GM23338 (cell line): ENCODE measurements around the gene CD58. TPM values are rescaled to one million over a fixed set of nuclear protein-coding genes. Genes with fewer than 3 reads are reported as not detected.

Experiments
- ATAC-seq: fragments of 200-7000 bp; cut with Tn5 transposase; 3 replicates; pipeline ENCODE4 v1.9.1; 2020
- DNase-seq: peaks from one replicate; pipeline ENCODE4 v3.0.0-alpha.2; 2015; ENCODE audit warnings: low spot score
- H2AFZ ChIP-seq: fragments of 200-600 bp; sonication (generic); 2 replicates; pipeline ENCODE4 v1.8.0; 2016; ENCODE audit warnings: antibody characterized with exemption, mild to moderate bottlenecking, moderate library complexity
- H3F3A ChIP-seq: fragments of 200-600 bp; sonication (generic); replicated peaks from 2 replicates; pipeline ENCODE4 v1.8.0; 2017; ENCODE audit warnings: antibody characterized with exemption, mixed run types, low read depth
- H3K27ac ChIP-seq: fragments of 200-600 bp; sonication (generic); 2 replicates; pipeline ENCODE4 v1.6.1; 2016; ENCODE audit warnings: low read depth
- H3K27me3 ChIP-seq: fragments of 200-600 bp; sonication (generic); 2 replicates; pipeline ENCODE4 v1.8.0; 2016; ENCODE audit warnings: mild to moderate bottlenecking, mixed run types, moderate library complexity; ENCODE audit not compliant: insufficient read depth
- H3K36me3 ChIP-seq: fragments of 200-600 bp; sonication (generic); 2 replicates; pipeline ENCODE4 v1.8.0; 2016; ENCODE audit warnings: mild to moderate bottlenecking; ENCODE audit not compliant: insufficient read depth
- H3K4me1 ChIP-seq: fragments of 200-600 bp; sonication (generic); 2 replicates; pipeline ENCODE4 v1.8.0; 2016; ENCODE audit warnings: mild to moderate bottlenecking, moderate library complexity; ENCODE audit not compliant: insufficient read depth
- H3K4me2 ChIP-seq: fragments of 200-600 bp; sonication (generic); 2 replicates; pipeline ENCODE4 v1.7.1; 2017; ENCODE audit warnings: mixed run types
- H3K4me3 ChIP-seq: fragments of 200-600 bp; sonication (generic); 2 replicates; pipeline ENCODE4 v1.6.1; 2016; ENCODE audit warnings: mixed run types
- H3K79me2 ChIP-seq: fragments of 200-600 bp; sonication (generic); replicated peaks from 2 replicates; pipeline ENCODE4 v1.8.0; 2017; ENCODE audit warnings: mild to moderate bottlenecking; ENCODE audit not compliant: insufficient read depth
- H3K9me2 ChIP-seq: fragments of 200-600 bp; sonication (generic); 2 replicates; pipeline ENCODE4 v1.8.0; 2017; ENCODE audit not compliant: insufficient read depth
- H4K20me1 ChIP-seq: fragments of 200-600 bp; sonication (generic); replicated peaks from 2 replicates; pipeline ENCODE4 v1.8.0; 2017; ENCODE audit warnings: mild to moderate bottlenecking; ENCODE audit not compliant: insufficient read depth
- H3K27ac Mint-ChIP-seq: 2 replicates; pipeline ENCODE4 v1.8.0; 2020; ENCODE audit warnings: inconsistent platforms, mild to moderate bottlenecking, moderate library complexity, mixed read lengths
- H3K27me3 Mint-ChIP-seq: 3 replicates; pipeline ENCODE4 v1.8.0; 2022; ENCODE audit warnings: low read depth, mild to moderate bottlenecking, moderate library complexity, mixed read lengths, inconsistent platforms; ENCODE audit not compliant: insufficient read depth, poor library complexity
- H3K36me3 Mint-ChIP-seq: 3 replicates; pipeline ENCODE4 v1.8.0; 2021; ENCODE audit warnings: low read depth, mild to moderate bottlenecking, inconsistent platforms, moderate library complexity, mixed read lengths
- H3K4me1 Mint-ChIP-seq: 3 replicates; pipeline ENCODE4 v1.8.0; 2020; ENCODE audit warnings: mild to moderate bottlenecking, inconsistent platforms, mixed read lengths
- H3K4me3 Mint-ChIP-seq: 3 replicates; pipeline ENCODE4 v1.8.0; 2021; ENCODE audit warnings: moderate library complexity, mild to moderate bottlenecking, inconsistent platforms, mixed read lengths
- H3K9me3 Mint-ChIP-seq: 3 replicates; pipeline ENCODE4 v1.8.0; 2020; ENCODE audit warnings: moderate library complexity, mild to moderate bottlenecking, inconsistent platforms, mixed read lengths
- CREB1 ChIP-seq: fragments of 250-450 bp; sonication (Bioruptor Pico); IDR thresholded peaks from 2 replicates; pipeline ENCODE4 v1.5.0; 2020; ENCODE audit warnings: low read depth, mild to moderate bottlenecking, moderate library complexity
- EZH2phosphoT487 ChIP-seq: fragments of 200-600 bp; sonication (generic); IDR thresholded peaks from one replicate; pipeline ENCODE4 v1.8.1; 2018; ENCODE audit warnings: antibody characterized with exemption; ENCODE audit not compliant: unreplicated experiment
- NANOG ChIP-seq: IDR thresholded peaks from 2 replicates; pipeline ENCODE4 v1.6.1; 2016; ENCODE audit warnings: antibody characterized with exemption, borderline replicate concordance
- polyA plus RNA-seq: library from polyadenylated mRNA; unstranded; fragments of >200 nt; fragmentation: Nextera tagmentation; extraction: Ambion mirVana; gene quantifications from 2 replicates; pipeline ENCODE4 v1.2.1, GENCODE V29; 2016
- total RNA-seq: library from RNA; depleted of rRNA; stranded (reverse); fragments of >200 nt; shearing (Covaris generic); gene quantifications from 2 replicates; pipeline ENCODE4 v1.2.3, GENCODE V29; 2014
- TF ChIP-seq, protein P1 (sequence below): fragments of 250-450 bp; sonication (Bioruptor Pico); IDR thresholded peaks from 2 replicates; pipeline ENCODE4 v1.5.0; 2020; ENCODE audit warnings: mild to moderate bottlenecking, moderate library complexity
- TF ChIP-seq, protein P2 (sequence below): IDR thresholded peaks from 2 replicates; pipeline ENCODE4 v1.6.1; 2016; ENCODE audit warnings: antibody characterized with exemption
- TF ChIP-seq, protein P3 (sequence below): IDR thresholded peaks from one replicate; pipeline ENCODE4 v1.6.1; 2018; ENCODE audit warnings: antibody characterized with exemption; ENCODE audit not compliant: unreplicated experiment

Gene CD58
- total and polyA plus RNA-seq, 2 experiments from 2014 or later, result 9.2 to 12.5 TPM

DNA sequence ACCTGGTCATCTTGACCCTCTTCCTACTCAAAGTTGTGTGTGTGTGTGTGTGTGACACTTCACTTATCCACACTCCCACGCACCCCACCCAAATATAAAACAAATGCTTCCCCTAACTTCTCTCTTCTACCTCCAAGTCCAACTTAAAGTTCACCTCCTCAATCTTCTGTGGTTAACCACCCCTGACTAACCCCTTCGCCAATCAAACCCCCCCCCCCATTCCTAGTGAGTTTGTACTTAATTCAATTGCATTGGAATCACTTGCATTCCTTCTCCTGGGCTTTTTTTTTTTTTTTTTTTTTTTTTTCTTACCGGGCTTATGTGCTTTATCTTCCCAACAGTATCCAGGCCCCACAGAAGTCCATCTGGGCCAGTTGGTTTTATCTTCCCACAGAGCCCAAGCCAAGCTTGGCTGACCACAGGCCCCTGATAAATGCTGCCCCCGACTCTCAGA, 78.4 kb downstream of the CD58 start (continued):
- TF ChIP-seq, protein P1, sequence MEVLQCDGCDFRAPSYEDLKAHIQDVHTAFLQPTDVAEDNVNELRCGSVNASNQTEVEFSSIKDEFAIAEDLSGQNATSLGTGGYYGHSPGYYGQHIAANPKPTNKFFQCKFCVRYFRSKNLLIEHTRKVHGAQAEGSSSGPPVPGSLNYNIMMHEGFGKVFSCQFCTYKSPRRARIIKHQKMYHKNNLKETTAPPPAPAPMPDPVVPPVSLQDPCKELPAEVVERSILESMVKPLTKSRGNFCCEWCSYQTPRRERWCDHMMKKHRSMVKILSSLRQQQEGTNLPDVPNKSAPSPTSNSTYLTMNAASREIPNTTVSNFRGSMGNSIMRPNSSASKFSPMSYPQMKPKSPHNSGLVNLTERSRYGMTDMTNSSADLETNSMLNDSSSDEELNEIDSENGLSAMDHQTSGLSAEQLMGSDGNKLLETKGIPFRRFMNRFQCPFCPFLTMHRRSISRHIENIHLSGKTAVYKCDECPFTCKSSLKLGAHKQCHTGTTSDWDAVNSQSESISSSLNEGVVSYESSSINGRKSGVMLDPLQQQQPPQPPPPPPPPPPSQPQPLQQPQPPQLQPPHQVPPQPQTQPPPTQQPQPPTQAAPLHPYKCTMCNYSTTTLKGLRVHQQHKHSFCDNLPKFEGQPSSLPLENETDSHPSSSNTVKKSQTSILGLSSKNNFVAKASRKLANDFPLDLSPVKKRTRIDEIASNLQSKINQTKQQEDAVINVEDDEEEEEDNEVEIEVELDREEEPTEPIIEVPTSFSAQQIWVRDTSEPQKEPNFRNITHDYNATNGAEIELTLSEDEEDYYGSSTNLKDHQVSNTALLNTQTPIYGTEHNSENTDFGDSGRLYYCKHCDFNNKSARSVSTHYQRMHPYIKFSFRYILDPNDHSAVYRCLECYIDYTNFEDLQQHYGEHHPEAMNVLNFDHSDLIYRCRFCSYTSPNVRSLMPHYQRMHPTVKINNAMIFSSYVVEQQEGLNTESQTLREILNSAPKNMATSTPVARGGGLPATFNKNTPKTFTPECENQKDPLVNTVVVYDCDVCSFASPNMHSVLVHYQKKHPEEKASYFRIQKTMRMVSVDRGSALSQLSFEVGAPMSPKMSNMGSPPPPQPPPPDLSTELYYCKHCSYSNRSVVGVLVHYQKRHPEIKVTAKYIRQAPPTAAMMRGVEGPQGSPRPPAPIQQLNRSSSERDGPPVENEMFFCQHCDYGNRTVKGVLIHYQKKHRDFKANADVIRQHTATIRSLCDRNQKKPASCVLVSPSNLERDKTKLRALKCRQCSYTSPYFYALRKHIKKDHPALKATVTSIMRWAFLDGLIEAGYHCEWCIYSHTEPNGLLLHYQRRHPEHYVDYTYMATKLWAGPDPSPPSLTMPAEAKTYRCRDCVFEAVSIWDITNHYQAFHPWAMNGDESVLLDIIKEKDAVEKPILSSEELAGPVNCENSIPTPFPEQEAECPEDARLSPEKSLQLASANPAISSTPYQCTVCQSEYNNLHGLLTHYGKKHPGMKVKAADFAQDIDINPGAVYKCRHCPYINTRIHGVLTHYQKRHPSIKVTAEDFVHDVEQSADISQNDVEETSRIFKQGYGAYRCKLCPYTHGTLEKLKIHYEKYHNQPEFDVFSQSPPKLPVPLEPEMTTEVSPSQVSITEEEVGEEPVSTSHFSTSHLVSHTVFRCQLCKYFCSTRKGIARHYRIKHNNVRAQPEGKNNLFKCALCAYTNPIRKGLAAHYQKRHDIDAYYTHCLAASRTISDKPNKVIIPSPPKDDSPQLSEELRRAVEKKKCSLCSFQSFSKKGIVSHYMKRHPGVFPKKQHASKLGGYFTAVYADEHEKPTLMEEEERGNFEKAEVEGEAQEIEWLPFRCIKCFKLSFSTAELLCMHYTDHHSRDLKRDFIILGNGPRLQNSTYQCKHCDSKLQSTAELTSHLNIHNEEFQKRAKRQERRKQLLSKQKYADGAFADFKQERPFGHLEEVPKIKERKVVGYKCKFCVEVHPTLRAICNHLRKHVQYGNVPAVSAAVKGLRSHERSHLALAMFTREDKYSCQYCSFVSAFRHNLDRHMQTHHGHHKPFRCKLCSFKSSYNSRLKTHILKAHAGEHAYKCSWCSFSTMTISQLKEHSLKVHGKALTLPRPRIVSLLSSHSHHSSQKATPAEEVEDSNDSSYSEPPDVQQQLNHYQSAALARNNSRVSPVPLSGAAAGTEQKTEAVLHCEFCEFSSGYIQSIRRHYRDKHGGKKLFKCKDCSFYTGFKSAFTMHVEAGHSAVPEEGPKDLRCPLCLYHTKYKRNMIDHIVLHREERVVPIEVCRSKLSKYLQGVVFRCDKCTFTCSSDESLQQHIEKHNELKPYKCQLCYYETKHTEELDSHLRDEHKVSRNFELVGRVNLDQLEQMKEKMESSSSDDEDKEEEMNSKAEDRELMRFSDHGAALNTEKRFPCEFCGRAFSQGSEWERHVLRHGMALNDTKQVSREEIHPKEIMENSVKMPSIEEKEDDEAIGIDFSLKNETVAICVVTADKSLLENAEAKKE, result no peak
- TF ChIP-seq NANOG (no peak), CREB1 (CRISPR knock-in tag) (no peak), EZH2phosphoT487 (no peak)

DNA sequence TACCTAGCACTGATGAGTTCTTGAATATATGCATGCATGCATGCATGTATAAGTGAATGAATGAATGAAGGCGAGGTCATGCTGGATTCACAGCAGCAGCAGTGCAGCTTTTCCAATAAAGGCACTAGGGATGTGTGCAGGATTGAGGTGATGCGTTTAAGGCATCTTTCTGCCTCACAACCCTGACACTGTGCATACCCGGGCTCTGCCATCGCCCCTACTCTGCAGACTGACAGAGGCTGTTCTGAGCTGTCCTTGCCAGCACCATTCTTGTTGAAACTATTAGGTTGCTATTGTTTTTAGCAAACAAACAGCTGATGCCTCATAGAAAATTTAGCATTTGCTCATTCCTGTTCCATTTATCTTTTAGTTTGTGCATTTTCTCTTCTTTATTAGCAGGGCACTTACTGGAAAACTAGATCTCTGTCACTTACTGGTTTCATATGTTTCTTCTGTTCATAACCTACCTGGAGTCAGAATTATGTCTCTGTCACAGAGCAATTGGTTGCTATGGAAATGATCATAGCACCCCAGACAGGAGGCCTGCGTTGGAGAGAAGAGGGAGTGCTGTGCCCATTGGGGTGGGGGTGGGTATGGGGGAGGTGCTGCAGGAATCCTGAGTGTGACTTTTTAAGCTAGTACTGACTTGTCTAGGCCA, 79.0 kb downstream of the CD58 start:
- H3K36me3 Mint-ChIP-seq, result no peaks in the 10 kb centered on the region
- no peak overlapping the region for H3K4me2 ChIP-seq
- H4K20me1 ChIP-seq, result no peaks in the 10 kb centered on the region
- no peak overlapping the region for H2AFZ ChIP-seq
- no peak overlapping the region for H3K4me3 ChIP-seq
- H3K79me2 ChIP-seq, result no peaks in the 10 kb centered on the region
- H3K27me3 Mint-ChIP-seq, result peaks cover 3% of the 10 kb centered on the region
- DNase-seq, result no peak
- peaks cover 3% of the 10 kb centered on the region; the same call in 2 of the 3 replicates for H3K4me1 Mint-ChIP-seq
- H3K27me3 ChIP-seq, result no peaks in the 10 kb centered on the region
- ATAC-seq, result no peak
- no peaks in the 10 kb centered on the region for H3K36me3 ChIP-seq
- no peaks in the 10 kb centered on the region for H3K9me3 Mint-ChIP-seq
- H3K27ac Mint-ChIP-seq, result no peak overlapping the region
- no peak overlapping the region for H3K27ac ChIP-seq
- H3F3A ChIP-seq, result no peaks in the 10 kb centered on the region
- H3K4me3 Mint-ChIP-seq, result no peak overlapping the region
- 0 out of 2 replicates have a peak, but pooled peaks cover 4% of the 10 kb centered on the region for H3K4me1 ChIP-seq
- no peaks in the 10 kb centered on the region for H3K9me2 ChIP-seq
- TF ChIP-seq, protein P2, sequence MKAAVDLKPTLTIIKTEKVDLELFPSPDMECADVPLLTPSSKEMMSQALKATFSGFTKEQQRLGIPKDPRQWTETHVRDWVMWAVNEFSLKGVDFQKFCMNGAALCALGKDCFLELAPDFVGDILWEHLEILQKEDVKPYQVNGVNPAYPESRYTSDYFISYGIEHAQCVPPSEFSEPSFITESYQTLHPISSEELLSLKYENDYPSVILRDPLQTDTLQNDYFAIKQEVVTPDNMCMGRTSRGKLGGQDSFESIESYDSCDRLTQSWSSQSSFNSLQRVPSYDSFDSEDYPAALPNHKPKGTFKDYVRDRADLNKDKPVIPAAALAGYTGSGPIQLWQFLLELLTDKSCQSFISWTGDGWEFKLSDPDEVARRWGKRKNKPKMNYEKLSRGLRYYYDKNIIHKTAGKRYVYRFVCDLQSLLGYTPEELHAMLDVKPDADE, result no peak
- TF ChIP-seq NANOG, result no peak
- TF ChIP-seq, protein P3, sequence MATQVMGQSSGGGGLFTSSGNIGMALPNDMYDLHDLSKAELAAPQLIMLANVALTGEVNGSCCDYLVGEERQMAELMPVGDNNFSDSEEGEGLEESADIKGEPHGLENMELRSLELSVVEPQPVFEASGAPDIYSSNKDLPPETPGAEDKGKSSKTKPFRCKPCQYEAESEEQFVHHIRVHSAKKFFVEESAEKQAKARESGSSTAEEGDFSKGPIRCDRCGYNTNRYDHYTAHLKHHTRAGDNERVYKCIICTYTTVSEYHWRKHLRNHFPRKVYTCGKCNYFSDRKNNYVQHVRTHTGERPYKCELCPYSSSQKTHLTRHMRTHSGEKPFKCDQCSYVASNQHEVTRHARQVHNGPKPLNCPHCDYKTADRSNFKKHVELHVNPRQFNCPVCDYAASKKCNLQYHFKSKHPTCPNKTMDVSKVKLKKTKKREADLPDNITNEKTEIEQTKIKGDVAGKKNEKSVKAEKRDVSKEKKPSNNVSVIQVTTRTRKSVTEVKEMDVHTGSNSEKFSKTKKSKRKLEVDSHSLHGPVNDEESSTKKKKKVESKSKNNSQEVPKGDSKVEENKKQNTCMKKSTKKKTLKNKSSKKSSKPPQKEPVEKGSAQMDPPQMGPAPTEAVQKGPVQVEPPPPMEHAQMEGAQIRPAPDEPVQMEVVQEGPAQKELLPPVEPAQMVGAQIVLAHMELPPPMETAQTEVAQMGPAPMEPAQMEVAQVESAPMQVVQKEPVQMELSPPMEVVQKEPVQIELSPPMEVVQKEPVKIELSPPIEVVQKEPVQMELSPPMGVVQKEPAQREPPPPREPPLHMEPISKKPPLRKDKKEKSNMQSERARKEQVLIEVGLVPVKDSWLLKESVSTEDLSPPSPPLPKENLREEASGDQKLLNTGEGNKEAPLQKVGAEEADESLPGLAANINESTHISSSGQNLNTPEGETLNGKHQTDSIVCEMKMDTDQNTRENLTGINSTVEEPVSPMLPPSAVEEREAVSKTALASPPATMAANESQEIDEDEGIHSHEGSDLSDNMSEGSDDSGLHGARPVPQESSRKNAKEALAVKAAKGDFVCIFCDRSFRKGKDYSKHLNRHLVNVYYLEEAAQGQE, result no peak
